ENCODE measurements around the gene SYNDIG1. TPM values are rescaled to one million over a fixed set of nuclear protein-coding genes. Genes with fewer than 3 reads are reported as not detected.

Gene SYNDIG1
- total RNA-seq, 4 donors from 2014 or later: not detected

- 89% methylated on average over 4 to 5 of the region's 5 CpGs for WGBS, 2 donors
- no peak for DNase-seq
- Histone ChIP-seq H3K4me3 (no peak overlapping the region), H3K9me3 (no peaks in the 10 kb centered on the region), H3K4me1 (no peaks in the 10 kb centered on the region), H3K36me3 (no peaks in the 10 kb centered on the region), H3K27me3 (peaks cover 0 to 12% (median 0%) of the 10 kb centered on the region in 4 donors), H3K27ac (no peak overlapping the region)
- intact Hi-C loops (cut with DNase I): no loop called here
- TF ChIP-seq POLR2A (IDR thresholded peaks at IDR 0.05) (no peak), CTCF (IDR thresholded peaks at IDR 0.05) (no peak)
These were observed 142.1 kb downstream of the SYNDIG1 start for GRCh38 chr20:24611360-24612140.

GRCh38 chr20:24612799-24613775, 143.7 kb downstream of the SYNDIG1 start:
- WGBS, 2 donors: 79 to 90% methylated on average over 12 to 13 of the region's 16 CpGs
- Histone ChIP-seq H3K27me3 (peaks cover 0 to 25% (median 0%) of the 10 kb centered on the region in 4 donors), H3K27ac (no peak overlapping the region), H3K36me3 (no peaks in the 10 kb centered on the region), H3K4me3 (no peak overlapping the region), H3K4me1 (no peaks in the 10 kb centered on the region), H3K9me3 (no peaks in the 10 kb centered on the region)
- TF ChIP-seq POLR2A (IDR thresholded peaks at IDR 0.05): no peak
- TF ChIP-seq CTCF (IDR thresholded peaks at IDR 0.05): no peak
- intact Hi-C loops (cut with DNase I): no loop called here
- DNase-seq: no peak

GRCh38 chr20:24614341-24614740, 144.9 kb downstream of the SYNDIG1 start:
- H3K36me3 ChIP-seq: no peaks in the 10 kb centered on the region
- no peak overlapping the region for H3K27ac ChIP-seq
- no peaks in the 10 kb centered on the region for H3K9me3 ChIP-seq
- no peak for DNase-seq
- TF ChIP-seq CTCF (IDR thresholded peaks at IDR 0.05): no peak
- no peak for TF ChIP-seq POLR2A (IDR thresholded peaks at IDR 0.05)
- H3K4me1 ChIP-seq: no peaks in the 10 kb centered on the region
- WGBS, 2 donors: 67 to 77% methylated on average over 1 of the region's 1 CpG
- intact Hi-C loops (cut with DNase I): no loop called here
- H3K4me3 ChIP-seq: no peak overlapping the region
- H3K27me3 ChIP-seq: peaks cover 0 to 28% (median 0%) of the 10 kb centered on the region in 4 donors

GRCh38 chr20:24615353-24615752, 145.9 kb downstream of the SYNDIG1 start:
- WGBS, 2 donors: 74 to 76% methylated on average over 6 to 7 of the region's 8 CpGs
- TF ChIP-seq CTCF (IDR thresholded peaks at IDR 0.05) (no peak), POLR2A (IDR thresholded peaks at IDR 0.05) (no peak)
- intact Hi-C loops (cut with DNase I): no loop called here

More at GRCh38 chr20:24615353-24615752, 145.9 kb downstream of the SYNDIG1 start:
- Histone ChIP-seq H3K9me3 (no peaks in the 10 kb centered on the region), H3K4me1 (no peaks in the 10 kb centered on the region), H3K27ac (no peak overlapping the region), H3K36me3 (no peaks in the 10 kb centered on the region), H3K27me3 (peaks cover 0 to 28% (median 0%) of the 10 kb centered on the region in 4 donors), H3K4me3 (no peak overlapping the region)
- no peak for DNase-seq
